ENCODE measurements around the gene POC1A. TPM values are rescaled to one million over a fixed set of nuclear protein-coding genes. Genes with fewer than 3 reads are reported as not detected.

POC1A gene
- total and polyA plus RNA-seq, 10 of the 15 experiments (the other 5 are each of a cell fraction or from before 2014, with no cell fraction given) = 8.5 to 49.8 (median 23.5) TPM

- TF ChIP-seq ZBTB11 (CRISPR knock-in tag; IDR thresholded peaks at IDR 0.05) (no peak), EGR1 (IDR thresholded peaks at IDR 0.05; ENCODE audit: borderline replicate concordance in 1 of 2, low read depth in 2 of 2, low read length in 2 of 2) (no peak), SP1 (IDR thresholded peaks at IDR 0.05; ENCODE audit: low read depth, low read length) (no peak), NFYA (IDR thresholded peaks at IDR 0.05; ENCODE audit: borderline replicate concordance, low read depth, low read length) (no peak)
These were observed 34.4 kb downstream of the POC1A start (continued) for GRCh38 chr3:52119826-52120225.

DNA sequence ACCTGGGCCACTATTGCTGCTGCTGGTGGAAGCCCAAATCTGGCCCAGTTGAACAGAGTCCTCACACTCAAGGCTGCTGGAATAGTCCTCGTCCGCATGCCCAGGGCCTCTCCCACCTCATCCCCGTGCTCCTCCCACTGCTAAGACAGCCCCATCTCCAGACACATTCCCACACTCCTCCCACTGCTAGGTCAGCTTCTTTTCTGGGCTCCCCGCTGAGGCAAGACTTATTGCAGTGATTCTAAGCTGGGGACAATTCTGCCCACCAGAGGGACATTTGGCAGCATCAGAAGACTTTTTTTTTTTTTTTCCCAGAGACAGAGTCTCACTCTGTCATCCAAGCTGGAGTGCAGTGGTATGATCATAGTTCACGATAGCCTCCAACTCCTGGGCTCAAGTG, 35.1 kb downstream of the POC1A start:
- ChIA-PET POLR2A (interaction anchor here (0.7 kb wide), 1 partner anchor 89 kb away, joined by 3 read pairs; no protein-coding TSS in a partner anchor), CTCF (interaction anchor here (2.0 to 8.2 kb wide), 3 partner anchors 64 to 176 kb away, joined by 4 to 200 read pairs (median 181); partner anchors contain the start of gene DUSP7), RAD21 (ENCODE audit: unreplicated experiment) (interaction anchor here (1.9 to 7.2 kb wide), 2 partner anchors 66 to 115 kb away, joined by 5 to 102 read pairs; no protein-coding TSS in a partner anchor), SMC1A (ENCODE audit: uncharacterized antibody, unreplicated experiment) (interaction anchor here (0.6 to 6.1 kb wide), 4 partner anchors 10 to 299 kb away, joined by 3 to 81 read pairs (median 5); no protein-coding TSS in a partner anchor)
- H3K4me3 ChIP-seq = no peak overlapping the region
- DNase-seq (ENCODE audit: low read depth, low spot score) (no peak), ATAC-seq (no peak), FAIRE-seq (no peak)
- intact Hi-C loops (cut with micrococcal nuclease; ENCODE audit: unreplicated experiment) = no loop called here
- no peaks in the 10 kb centered on the region for H3K9me3 ChIP-seq (replicated peaks; ENCODE audit: control insufficient read depth, insufficient read depth, low read length)
- WGBS (ENCODE audit: insufficient coverage, insufficient replicate concordance, low lambda C conversion rate, missing lambda C conversion rate) = 93% methylated on average over 5 of the region's 5 CpGs
- in situ Hi-C loops (cut with MboI) = no loop called here
- peaks cover 32% of the 10 kb centered on the region for H3K4me1 ChIP-seq (ENCODE audit: control insufficient read depth, insufficient read depth, low read length)
- no peaks in the 10 kb centered on the region for H3K79me2 ChIP-seq (ENCODE audit: control insufficient read depth, insufficient read depth, low read length)
- no peaks in the 10 kb centered on the region for H3K27me3 ChIP-seq (replicated peaks in 1 of 2; ENCODE audit: control insufficient read depth in 2 of 2, insufficient read depth in 2 of 2, low read length in 1 of 2)
- H3K27ac ChIP-seq (ENCODE audit: control insufficient read depth, insufficient read depth) = no peak overlapping the region
- H3K9ac ChIP-seq (ENCODE audit: control insufficient read depth, insufficient read depth, low read length) = no peak overlapping the region
- no peaks in the 10 kb centered on the region for H4K20me1 ChIP-seq (ENCODE audit: control insufficient read depth, insufficient read depth)
- no TSS peak for BruUV-seq (replicated peaks)
- H3K36me3 ChIP-seq (ENCODE audit: control insufficient read depth in 2 of 2, insufficient read depth in 2 of 2, low read length in 1 of 2) = peaks cover 11 to 17% of the 10 kb centered on the region in 2 experiments
- H2AFZ ChIP-seq (ENCODE audit: control insufficient read depth, low read depth, low read length) = no peak overlapping the region
- TF ChIP-seq PBX3 (IDR thresholded peaks at IDR 0.05; ENCODE audit: insufficient replicate concordance, low read depth, low read length) (no peak), ZZZ3 (IDR thresholded peaks at IDR 0.05; ENCODE audit: control insufficient read depth, insufficient read length, low read depth) (no peak), IRF4 (IDR thresholded peaks at IDR 0.05; ENCODE audit: low read depth, low read length) (no peak), STAT3 (IDR thresholded peaks at IDR 0.05; ENCODE audit: low read depth, low read length) (no peak)
- TF ChIP-seq, protein P1, sequence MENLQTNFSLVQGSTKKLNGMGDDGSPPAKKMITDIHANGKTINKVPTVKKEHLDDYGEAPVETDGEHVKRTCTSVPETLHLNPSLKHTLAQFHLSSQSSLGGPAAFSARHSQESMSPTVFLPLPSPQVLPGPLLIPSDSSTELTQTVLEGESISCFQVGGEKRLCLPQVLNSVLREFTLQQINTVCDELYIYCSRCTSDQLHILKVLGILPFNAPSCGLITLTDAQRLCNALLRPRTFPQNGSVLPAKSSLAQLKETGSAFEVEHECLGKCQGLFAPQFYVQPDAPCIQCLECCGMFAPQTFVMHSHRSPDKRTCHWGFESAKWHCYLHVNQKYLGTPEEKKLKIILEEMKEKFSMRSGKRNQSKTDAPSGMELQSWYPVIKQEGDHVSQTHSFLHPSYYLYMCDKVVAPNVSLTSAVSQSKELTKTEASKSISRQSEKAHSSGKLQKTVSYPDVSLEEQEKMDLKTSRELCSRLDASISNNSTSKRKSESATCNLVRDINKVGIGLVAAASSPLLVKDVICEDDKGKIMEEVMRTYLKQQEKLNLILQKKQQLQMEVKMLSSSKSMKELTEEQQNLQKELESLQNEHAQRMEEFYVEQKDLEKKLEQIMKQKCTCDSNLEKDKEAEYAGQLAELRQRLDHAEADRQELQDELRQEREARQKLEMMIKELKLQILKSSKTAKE (IDR thresholded peaks at IDR 0.05; ENCODE audit: low read depth, poor library complexity, severe bottlenecking) = no peak
- no peak overlapping the region for H3K4me2 ChIP-seq (ENCODE audit: control insufficient read depth, insufficient read depth)

All from GM12878 (cell line).